NCI-H2171 (cell line): ENCODE results near the gene MAGEA8.
"Not testable (repeated sequence)": the region's sequence is repeated elsewhere in the genome, so short reads cannot be mapped to it uniquely, and the experiment has no call there.

ENCODE experiments used
- DNase-seq: peaks from one replicate; lab custom pipeline; 2025; lab: John Stamatoyannopoulos, UW

The MAGEA8 gene

DNA sequence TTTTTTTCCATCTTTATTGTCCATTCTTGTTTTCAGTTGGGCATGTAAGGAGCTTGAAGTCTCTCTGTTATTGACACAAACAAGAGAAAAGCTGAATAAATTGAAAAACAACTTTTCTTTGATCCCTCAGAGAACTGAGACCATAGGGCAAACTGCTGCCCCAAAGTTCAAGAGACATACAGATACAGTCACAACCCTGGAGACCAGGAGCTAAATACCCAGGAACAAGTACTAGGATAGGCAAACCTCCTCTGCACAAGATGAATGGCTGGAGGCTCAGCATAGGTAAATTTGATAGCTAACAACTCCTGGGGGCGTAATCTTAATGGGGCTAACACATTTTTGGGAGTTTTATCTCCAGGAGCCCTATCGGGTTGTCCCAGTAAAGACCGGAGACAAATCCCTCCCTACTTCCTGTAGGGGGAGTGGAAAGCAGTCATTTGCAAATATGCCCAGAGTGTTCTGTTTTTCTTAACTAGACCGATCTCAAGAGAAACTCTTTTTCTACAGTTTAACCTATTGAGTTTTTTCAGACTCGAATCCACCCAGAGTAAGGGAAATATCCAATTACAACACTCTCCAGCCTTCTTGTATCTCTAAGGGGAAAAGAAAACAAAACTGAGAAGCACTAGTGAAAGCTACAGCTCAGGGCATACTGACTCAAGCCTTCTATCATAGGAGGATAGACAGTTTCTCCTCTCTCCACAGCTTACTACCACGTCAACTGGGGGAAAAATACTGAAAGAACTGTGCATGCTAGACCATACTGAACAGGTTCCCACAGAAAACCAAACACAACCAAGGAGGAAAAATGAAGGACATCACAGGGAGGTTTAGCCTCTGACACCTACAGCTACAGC is 23.1 kb downstream of the MAGEA8 start:
- no peak for DNase-seq

DNA sequence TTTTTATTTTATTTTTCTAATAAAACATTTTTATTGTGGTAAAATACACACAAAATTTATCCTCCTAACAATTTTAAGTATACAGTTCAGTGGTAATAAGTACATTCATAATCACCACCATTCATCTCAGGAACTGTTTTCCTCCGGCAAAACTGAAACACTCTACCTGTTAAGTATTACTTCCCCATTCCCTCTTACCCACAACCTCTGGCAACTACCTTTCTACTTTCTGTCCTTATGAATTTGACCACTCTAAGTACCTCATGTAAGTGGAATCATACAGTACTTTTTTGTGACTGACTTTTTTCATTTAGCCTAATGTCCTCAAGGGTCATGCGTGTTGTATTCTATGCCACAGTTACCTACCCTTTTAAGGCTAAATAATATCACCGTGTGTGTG is 27.3 kb downstream of the MAGEA8 start:
- no peak for DNase-seq

DNA sequence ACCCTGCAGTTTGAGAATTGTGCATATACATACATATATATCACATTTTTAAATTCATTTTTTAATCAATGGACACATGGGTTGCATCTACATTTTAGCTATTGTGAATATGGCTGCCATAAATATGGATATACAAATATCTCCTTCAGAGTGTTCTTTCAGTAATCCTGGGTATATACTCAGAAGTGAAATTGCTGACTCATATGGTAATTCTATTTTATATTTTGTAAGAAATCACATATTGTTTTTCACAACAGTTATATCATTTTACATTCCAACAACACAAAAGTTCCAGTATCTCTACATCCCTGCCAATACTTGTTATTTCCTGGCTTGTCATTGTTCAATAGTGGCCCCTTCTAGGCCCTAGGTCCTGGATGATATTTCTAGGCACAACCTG is 27.7 kb downstream of the MAGEA8 start:
- no peak for DNase-seq

DNA sequence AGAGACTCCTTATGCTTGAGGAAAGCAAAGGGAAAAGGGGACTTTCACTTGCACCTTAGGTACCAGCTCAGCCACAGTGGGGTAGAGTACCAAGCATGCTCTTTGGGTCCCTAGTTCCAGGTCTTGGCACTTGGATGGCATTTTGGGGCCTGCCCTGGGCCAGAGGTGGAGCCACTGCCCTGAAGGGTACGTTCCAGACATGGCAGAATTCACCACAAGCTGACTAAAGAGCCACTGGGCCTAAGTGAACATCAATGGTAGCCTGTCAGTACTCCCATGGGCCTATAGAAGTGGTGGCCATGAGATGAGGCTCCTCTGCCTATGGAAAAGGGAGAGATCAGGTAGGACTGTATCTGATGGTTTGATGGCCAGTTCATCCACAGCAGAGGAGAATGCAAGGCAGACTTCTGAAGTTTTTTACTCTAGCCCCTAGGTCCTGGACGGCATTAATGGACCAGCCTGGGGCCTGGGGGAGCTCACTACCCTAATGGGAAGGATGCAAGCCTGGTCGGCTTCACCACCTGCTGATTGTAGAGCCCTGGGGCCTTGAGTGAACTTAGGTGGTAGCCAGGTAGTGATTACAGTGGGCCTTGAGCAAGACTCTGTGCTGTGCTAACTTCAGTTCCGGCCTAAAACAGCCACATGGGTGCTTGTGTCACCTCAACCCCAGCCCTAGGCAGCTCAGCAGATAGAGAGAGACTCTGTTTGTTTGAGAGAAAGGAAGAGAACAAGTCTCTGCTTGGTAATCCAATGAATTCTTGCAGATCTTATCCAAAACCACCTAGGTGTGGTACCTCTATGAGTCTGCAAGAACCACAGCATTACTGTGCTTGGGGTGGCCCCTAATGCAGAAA is 28.6 kb downstream of the MAGEA8 start:
- no peak for DNase-seq

DNA sequence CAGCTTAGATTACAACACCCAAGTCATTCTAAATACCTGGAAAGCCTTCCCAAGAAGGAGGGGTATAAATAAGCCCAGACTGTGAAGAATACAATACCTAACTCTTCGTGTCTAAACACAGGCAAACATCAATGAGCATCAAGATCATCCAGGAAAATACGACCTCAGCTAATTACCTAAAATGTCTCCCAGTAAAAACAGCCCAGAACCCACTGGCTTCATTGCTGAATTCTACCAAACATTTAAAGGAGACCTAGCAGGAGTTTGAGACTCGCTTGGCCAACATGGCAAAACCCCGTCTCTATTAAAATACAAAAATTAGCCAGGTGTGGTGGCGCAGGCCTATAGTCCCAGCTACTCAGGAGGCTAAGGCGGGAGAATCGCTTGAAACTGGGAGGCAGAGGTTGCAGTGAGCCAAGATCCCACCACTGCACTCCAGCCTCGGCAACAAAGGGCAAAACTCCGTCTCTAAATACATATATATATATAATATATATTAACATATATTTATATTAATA is 29.3 kb downstream of the MAGEA8 start:
- DNase-seq = no peak

DNA sequence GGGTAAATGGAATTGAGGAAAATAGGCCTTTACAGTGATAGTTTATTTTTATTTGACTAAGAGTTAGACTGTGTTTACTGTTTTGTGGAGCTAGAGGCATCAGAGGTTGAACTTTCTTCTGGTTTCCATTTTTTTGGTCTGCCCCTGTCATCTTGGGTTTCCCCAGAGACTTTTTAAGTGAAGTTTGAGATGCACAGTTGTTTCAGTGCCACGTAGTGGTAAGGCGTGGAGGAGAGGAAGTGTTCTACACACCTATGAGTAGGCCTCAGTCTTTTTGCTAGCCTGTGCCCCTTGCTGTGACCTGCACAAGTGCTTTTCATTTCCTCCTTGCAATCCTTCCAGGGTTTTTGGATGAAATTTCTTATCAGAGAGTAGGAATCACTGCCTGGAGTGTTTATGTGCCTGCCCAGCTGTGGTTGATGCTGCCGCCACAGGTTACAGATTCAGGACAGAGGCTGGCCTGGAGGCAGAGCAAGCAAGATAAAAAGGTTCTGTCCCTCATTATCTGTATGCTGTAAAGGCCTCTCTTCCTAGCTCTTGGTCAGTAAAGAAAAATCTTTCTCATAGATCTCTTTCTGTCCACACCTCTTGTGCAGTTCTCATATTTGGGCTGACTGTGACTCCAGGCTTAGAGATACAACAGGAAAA is 35.9 kb downstream of the MAGEA8 start:
- DNase-seq = no peak

DNA sequence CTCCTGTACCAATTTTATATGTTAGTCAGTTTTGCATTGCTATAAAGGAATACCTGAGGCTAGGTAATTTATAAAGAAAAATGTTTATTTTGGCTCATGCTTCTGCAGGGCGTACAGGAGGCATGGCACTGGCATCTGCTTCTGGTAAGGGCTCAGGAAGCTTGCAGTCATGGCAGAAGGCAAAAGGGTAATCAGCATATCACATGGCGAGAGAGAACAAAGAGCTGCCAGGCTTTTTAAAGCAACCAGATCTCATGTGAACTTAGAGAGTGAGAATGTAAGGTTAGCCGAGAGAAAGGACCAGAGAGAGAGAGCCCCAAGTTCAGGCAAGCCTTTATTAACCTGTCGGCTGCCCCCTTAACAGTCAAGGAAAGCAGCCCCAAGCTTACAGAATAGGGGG is 42.9 kb downstream of the MAGEA8 start:
- not testable (repeated sequence) for DNase-seq

DNA sequence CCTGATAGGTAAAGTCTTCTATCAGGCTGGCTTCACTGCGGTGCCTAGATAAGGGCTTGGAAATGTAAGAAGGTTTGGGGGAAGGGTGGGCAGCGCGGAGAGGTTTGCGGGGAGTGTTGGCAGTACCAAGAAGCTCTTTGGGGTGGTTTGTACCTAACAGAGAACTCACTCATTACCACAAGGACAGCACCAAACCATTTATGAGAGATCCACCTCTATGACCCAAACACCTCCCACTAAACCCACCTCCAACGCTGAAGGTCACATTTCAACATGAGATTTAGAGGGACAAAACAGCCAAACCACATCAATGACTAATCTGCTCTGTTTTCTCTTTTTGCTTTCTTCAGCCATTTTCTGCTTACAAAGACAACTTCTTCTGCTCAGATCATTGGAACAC is 43.5 kb downstream of the MAGEA8 start:
- DNase-seq = not testable (repeated sequence)

DNA sequence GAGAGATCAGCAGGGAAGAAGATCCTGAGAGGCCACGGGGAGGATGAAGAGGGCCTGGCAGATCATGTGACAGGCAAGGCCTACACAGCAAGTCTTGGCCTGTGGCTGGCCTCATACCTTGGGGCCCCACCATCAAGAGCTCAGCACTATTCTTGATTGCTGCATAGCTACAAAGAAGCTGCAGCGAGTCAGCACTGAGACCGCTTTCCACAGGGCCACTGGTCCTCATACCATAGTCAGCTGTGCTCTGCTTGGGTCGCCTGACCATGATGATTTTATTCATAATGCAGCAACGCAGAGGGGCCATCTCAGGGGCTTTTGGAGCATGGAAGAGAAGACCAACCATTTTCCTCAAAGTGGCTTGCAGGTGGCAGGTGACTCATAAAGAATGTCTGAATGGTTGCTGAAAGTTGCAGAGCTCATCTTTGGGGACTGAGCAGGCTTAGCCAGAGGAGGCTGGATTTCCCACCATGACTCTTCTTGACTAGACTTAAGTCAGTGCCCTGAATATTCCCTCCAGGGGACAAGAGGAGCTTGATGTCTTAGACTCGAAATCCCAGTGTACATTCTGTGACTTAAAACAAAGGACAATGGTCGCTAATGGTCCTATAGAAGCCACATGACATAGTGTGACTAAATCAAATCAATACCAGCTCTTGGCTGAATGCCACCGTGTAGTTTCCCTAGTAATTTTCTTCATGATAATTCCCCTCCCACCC is 46.4 kb downstream of the MAGEA8 start:
- DNase-seq = not testable (repeated sequence)

DNA sequence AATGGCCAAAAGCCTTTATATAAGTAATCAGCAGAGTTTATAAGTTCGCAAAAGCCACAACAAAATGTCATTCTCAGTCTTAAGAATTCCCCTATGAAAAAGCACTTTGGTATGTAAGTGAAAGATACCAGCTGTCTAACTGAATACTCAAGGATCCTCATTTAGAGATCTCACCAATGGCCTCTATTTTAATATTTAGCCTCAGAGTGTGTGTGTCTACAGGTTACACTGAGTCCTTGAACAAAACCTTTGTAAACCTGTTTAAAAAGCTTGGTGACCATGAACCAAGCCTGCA is 46.9 kb downstream of the MAGEA8 start:
- not testable (repeated sequence) for DNase-seq

DNA sequence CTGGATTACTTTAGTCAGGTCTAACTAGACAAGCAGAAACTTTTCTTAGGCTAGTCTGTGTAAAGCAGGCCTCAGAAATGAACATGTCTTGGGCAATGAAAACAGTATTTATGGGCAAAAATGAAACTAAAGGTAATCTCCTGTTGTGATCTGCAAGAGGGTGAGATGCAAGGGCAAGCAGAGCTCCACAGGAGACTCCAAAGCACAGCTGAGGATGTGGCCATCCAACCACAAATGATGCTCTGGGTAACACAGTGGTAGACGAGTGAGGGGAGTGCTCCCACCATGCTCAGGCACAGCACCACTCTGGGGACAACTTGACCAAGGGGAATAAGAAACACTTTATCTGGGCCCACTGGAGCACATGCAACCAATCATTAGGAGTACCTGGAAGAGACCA is 47.7 kb downstream of the MAGEA8 start:
- DNase-seq = not testable (repeated sequence)

DNA sequence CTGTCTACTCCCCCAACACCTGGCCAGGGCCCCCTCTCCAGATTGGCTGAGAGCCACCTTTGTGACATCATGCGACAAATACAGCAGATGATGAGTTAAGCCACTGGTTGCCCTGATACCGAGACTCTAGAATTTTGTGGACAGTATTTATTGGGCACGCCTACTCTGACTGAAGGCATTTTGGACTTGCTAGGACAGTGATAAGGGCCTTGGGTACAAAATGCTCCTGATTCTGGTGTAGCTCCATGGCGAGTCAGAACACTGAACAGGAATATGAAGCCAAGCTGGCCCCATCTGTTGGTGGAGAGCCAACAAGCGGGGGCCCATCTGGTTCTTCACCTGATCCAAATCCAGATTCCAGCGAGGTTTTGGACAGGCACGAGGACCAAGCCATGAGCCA is 48.4 kb downstream of the MAGEA8 start, which contains the start of gene HSFX4:
Gene HSFX4, plus strand, starts transcription at position 174 of the 400 bp plus-strand sequence. Its CDS starts 72 bp downstream, at position 246.
- not testable (repeated sequence) for DNase-seq

DNA sequence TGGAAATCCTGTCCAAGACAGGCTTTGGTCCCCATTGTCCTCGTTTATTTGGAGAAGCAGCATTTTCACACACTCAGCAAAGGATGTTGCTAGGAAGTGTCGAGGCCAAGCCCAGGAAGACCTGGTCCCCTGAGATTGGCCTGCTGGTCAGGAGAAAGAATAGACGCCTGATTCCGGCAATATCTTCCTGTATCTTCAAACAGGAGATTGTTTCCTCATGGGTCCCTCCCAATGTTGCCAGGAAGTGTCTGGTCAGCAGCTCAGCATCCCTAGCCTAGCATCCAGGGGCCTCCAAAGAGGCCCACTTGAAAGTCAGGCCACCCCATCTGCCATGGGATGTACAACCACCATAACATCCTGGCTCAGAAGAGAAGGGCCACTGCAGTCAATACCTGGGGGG is 50.4 kb downstream of the MAGEA8 start:
- DNase-seq = not testable (repeated sequence)

DNA sequence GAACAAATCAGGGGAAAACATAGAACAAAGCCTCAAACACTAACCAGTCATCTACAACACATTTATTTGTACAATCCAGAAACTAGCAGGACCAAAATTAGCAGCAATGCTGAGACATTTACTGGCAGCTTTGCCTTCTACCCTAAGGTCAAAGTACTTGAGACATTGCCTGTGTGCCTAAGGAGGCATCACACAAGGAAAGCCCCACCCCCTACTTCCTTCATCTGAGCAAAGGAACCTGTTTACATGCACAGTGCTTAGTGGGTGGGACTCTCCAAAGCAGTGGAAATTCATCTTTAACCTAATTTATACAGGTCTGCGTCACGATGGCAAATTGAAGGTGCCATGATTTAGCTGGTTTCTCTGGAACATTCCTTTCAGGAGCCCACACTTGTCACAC is 51.2 kb downstream of the MAGEA8 start:
- not testable (repeated sequence) for DNase-seq

DNA sequence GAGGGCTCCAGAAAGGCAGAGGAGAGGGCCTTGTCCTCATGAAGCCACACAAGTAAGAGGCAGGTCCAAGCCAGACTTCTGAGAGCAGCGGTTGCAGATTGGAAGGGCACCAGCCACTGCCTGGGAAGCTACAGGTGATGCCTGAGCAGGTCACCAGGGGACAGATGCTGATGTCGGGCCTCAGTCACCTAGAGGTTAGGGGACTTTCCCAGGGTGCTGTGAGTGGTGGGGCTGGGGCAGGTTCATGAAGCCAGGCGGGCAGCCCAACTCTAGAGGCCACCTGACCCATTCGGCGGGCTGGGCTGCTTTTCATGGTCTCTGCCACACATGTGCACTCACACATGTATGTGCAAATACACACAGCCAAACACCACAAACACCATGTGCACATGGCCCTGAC is 52.0 kb downstream of the MAGEA8 start:
- not testable (repeated sequence) for DNase-seq

DNA sequence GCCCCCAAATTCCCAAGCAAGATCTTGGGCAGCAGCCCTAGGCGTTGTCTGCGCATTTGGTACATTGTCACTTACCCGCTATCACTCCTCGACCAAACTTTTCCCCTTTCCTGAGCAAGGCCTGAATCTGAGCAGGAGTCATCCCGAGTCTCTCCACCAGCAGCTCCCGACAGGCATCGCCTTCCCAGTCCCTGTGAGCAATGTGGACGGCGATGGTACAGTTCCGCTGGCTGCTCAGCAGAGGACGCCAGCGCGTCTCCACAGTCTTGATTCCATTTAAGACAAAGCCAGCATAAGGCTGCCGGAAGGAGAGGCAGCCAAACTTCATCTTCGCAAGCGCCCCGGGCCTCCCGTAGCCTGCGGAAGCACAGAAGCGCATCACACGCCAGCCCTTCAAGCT is 52.6 kb downstream of the MAGEA8 start:
- DNase-seq = not testable (repeated sequence)
